BLaER1 (cell line): ENCODE measurements around the gene CAPN9.

Experiments used
- H3K27ac ChIP-seq: shearing (Covaris generic); formaldehyde crosslinking; 2 replicates; pipeline ENCODE4 v1.8.1; 2022
- H3K27me3 ChIP-seq: shearing (Covaris generic); formaldehyde crosslinking; 2 replicates; pipeline ENCODE4 v1.8.1; 2022
- H3K36me3 ChIP-seq: shearing (Covaris generic); formaldehyde crosslinking; 2 replicates; pipeline ENCODE4 v1.8.1; 2022
- H3K4me1 ChIP-seq: shearing (Covaris generic); formaldehyde crosslinking; 2 replicates; pipeline ENCODE4 v1.8.1; 2022
- H3K4me2 ChIP-seq: shearing (Covaris generic); formaldehyde crosslinking; 2 replicates; pipeline ENCODE4 v1.8.1; 2022
- H3K4me3 ChIP-seq: shearing (Covaris generic); formaldehyde crosslinking; 2 replicates; pipeline ENCODE4 v1.8.1; 2022
- H3K9ac ChIP-seq: shearing (Covaris generic); formaldehyde crosslinking; 2 replicates; pipeline ENCODE4 v1.8.1; 2022
- H3K9me3 ChIP-seq: shearing (Covaris generic); formaldehyde crosslinking; 2 replicates; pipeline ENCODE4 v1.8.1; 2022
- H4K20me1 ChIP-seq: shearing (Covaris generic); formaldehyde crosslinking; 2 replicates; pipeline ENCODE4 v1.8.1; 2022
- Cebpa-rat ChIP-seq: shearing (Covaris generic); IDR thresholded peaks from 2 replicates; pipeline ENCODE4 v1.8.1; 2022

The CAPN9 gene

DNA sequence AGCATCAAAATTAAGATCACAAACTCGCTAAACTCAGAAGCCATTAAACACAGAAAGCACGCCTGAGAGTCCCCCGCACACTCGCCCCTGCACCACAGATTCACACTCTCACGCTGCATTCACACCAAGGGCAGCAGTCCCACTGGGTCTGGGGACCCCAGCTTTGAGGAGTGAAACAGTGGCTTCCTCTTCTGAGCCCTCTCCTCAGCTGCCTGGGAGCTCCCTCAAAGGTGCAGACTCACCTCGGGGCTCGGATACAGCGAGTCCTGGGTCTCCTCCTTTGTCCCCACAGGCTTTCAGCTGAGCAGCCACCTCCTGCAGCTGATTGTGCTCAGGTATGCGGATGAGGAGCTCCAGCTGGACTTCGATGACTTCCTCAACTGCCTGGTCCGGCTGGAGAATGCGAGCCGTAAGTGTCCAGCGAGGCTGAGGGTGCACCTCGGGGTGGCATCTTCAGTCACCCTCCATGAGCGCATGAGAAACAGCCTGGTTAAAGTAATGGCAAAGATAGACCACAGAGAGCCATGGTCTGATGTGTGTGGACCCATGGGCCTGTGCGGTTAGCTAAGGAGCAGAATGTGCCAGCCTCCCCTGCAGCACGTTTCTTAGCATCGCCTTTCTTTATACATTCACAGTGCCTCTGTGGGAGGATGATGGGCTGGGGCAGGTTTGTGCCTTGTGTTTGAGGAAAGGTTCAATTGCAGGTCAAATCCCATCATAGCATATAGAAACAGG lies 47.9 kb downstream of the CAPN9 start:
- no peak overlapping the region for H3K27ac ChIP-seq
- H3K9me3 ChIP-seq = no peaks in the 10 kb centered on the region
- no peak overlapping the region for H3K4me3 ChIP-seq
- no peaks in the 10 kb centered on the region for H3K27me3 ChIP-seq
- H3K36me3 ChIP-seq = no peaks in the 10 kb centered on the region
- no peak overlapping the region for H3K4me2 ChIP-seq
- peaks cover 32% of the 10 kb centered on the region for H3K4me1 ChIP-seq
- no peak overlapping the region for H3K9ac ChIP-seq
- H4K20me1 ChIP-seq = no peaks in the 10 kb centered on the region
- no peak for TF ChIP-seq Cebpa-rat

DNA sequence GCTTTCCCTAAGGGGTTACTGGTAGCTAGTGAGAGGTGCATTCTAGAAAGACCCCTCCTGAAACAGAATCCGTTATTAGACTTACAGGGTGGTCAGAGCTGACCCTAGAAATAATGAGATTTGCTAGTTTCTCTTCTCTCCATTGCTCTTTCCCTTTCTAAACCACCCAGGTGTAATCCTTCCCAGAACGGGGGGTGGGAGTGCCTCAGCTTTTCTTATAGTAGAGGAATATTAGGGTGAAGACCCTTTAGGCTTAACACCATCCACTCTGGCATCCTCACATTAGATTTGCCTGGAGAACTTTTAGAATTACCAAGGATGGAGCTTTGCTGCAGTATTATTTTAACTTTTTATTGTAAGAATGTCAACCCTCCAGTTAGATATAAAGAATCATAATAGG lies 49.4 kb downstream of the CAPN9 start:
- Histone ChIP-seq H3K4me2 (no peak overlapping the region), H3K36me3 (no peaks in the 10 kb centered on the region), H3K9ac (no peak overlapping the region), H3K27ac (no peak overlapping the region), H3K4me3 (no peak overlapping the region), H3K9me3 (no peaks in the 10 kb centered on the region), H4K20me1 (no peaks in the 10 kb centered on the region), H3K27me3 (no peaks in the 10 kb centered on the region), H3K4me1 (peaks cover 30% of the 10 kb centered on the region)
- TF ChIP-seq Cebpa-rat = no peak

DNA sequence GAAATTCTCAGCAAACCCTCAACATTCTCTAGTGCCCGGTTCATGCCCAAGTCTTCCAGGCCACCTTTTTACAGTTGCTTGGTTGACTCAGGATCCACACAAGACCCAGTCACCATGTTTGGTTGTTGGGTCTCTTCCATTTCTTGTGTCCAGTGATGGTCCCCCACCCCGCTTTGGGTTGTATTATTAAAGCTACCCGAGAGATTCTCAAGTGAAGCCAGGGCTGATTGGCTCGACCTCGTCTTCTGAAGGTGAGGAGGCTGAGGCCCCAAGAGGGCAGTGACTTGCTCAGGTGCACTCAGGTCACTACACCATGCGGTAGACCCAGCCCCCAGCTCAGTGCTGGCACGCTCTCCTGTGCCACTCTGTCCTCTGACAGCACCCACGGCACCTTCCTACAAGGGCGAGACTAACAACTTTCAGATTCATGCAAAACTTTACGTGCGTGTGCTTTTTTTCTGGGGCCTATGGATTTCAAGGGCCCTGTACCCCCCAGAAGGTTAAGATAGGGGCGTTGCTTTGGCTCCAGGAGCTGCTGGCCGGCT lies 50.3 kb downstream of the CAPN9 start:
- no peak overlapping the region for H3K9ac ChIP-seq
- no peaks in the 10 kb centered on the region for H3K36me3 ChIP-seq
- no peak for TF ChIP-seq Cebpa-rat
- peaks cover 22% of the 10 kb centered on the region for H3K4me1 ChIP-seq
- no peak overlapping the region for H3K4me2 ChIP-seq
- H4K20me1 ChIP-seq = no peaks in the 10 kb centered on the region
- no peaks in the 10 kb centered on the region for H3K27me3 ChIP-seq
- H3K9me3 ChIP-seq = no peaks in the 10 kb centered on the region
- H3K27ac ChIP-seq = no peak overlapping the region
- no peak overlapping the region for H3K4me3 ChIP-seq

GRCh38 chr1:230797942-230798365 lies 50.8 kb downstream of the CAPN9 start:
- Histone ChIP-seq H3K9ac (no peak overlapping the region), H3K9me3 (no peaks in the 10 kb centered on the region), H3K4me3 (no peak overlapping the region), H3K36me3 (no peaks in the 10 kb centered on the region), H3K4me2 (no peak overlapping the region), H4K20me1 (no peaks in the 10 kb centered on the region), H3K4me1 (peaks cover 17% of the 10 kb centered on the region), H3K27ac (no peak overlapping the region), H3K27me3 (no peaks in the 10 kb centered on the region)
- no peak for TF ChIP-seq Cebpa-rat

DNA sequence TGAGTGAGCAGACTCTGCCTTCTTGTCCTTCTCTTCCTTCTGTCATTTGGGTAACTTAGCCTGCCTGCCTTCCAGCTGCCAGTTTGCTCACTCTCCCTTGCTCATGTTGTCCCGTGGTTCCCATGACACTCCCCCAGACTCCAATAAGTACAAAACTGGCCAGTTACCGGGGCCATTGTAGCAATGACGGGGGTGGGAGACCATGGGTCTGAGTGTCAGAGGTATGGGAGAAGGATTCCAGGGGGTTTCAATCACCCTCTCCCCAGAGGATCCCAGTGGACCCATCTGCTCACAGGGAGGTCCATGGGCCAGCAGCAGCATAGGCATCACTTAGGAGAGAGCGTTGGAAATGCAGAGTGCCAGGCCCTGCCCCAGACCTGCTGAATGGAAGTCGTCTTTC lies 51.3 kb downstream of the CAPN9 start:
- Histone ChIP-seq H3K9ac (no peak overlapping the region), H3K27me3 (no peaks in the 10 kb centered on the region), H3K9me3 (no peaks in the 10 kb centered on the region), H3K4me2 (no peak overlapping the region), H3K27ac (no peak overlapping the region), H3K4me3 (no peak overlapping the region), H3K36me3 (no peaks in the 10 kb centered on the region), H4K20me1 (no peaks in the 10 kb centered on the region), H3K4me1 (peaks cover 12% of the 10 kb centered on the region; the same call in 1 of the 2 replicates)
- TF ChIP-seq Cebpa-rat = no peak

DNA sequence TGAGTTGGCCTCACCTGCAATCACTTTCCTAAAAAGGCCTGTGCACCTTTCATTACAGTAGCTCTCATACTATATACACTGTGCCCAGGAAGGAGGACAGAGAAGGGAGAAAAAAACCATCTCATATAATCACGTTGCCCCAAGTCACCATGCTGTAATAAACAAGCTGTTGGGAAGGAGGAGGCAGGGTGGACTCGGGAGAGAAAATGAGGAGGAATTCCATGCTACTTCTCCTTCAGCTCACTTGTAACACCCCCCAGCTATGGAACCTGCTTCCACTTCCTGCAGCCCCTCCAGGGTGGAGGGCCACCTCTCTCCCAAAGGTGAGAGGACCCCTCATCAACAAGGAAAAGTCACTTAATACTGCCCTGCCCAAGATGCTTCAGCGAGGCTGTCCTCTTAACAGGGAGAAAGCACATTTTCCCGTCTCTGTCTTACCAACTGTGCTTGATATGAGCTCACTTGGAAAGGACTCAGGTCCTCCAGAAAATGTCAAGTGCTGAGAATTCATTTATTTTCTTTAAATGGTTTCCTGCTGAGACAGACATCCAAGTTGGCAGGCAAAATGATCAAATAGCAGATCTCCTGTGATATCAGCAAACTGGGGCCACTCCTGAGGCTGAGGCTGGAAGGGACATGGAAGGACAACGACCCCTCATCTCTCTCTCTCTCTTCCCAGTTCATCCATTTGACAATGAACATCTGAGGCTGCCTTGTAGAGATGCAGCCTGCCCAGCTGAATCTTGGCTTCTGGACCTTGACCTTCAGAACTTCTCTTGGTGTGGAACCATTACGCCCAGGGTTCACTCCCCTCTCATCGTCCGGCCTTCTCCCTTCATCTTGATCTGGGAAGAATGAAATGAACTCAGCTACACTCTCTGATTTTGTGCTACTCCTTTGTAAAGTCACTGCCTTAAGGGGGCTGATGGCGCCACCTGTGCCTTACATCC lies 54.0 kb downstream of the CAPN9 start:
- H3K4me1 ChIP-seq = peaks cover 7% of the 10 kb centered on the region; the same call in 1 of the 2 replicates
- no peaks in the 10 kb centered on the region for H4K20me1 ChIP-seq
- no peak overlapping the region for H3K4me2 ChIP-seq
- no peaks in the 10 kb centered on the region for H3K27me3 ChIP-seq
- H3K9ac ChIP-seq = no peak overlapping the region
- H3K9me3 ChIP-seq = no peaks in the 10 kb centered on the region
- no peak for TF ChIP-seq Cebpa-rat
- H3K36me3 ChIP-seq = no peaks in the 10 kb centered on the region
- no peak overlapping the region for H3K4me3 ChIP-seq
- no peak overlapping the region for H3K27ac ChIP-seq

DNA sequence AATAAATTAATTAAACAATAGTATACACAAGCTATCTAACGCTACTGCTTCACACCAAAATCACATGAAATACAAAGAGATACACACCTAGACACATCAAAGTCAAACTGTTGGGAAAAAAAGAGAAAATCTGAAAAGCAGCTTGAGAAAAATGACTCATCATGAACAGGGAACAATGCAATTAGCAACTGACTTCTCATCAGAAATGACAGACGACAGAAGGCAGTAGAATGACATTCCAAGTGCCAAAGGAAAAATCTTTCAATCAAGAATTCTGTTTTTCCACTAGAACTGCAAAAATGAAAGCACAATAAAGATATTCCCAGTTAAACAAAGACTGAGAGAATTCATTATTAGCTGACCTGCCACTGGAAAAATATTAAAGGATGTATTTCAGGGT lies 57.2 kb downstream of the CAPN9 start:
- Histone ChIP-seq H4K20me1 (no peaks in the 10 kb centered on the region), H3K36me3 (no peaks in the 10 kb centered on the region), H3K4me2 (no peak overlapping the region), H3K9me3 (peaks cover 13% of the 10 kb centered on the region), H3K27ac (no peak overlapping the region), H3K27me3 (no peaks in the 10 kb centered on the region), H3K4me1 (no peaks in the 10 kb centered on the region), H3K4me3 (no peak overlapping the region), H3K9ac (no peak overlapping the region)
- TF ChIP-seq Cebpa-rat = no peak

- no peak overlapping the region for H3K9ac ChIP-seq
- no peaks in the 10 kb centered on the region for H3K4me1 ChIP-seq
- H3K27me3 ChIP-seq = no peaks in the 10 kb centered on the region
- H3K36me3 ChIP-seq = no peaks in the 10 kb centered on the region
- no peak for TF ChIP-seq Cebpa-rat
- H3K4me2 ChIP-seq = no peak overlapping the region
- no peaks in the 10 kb centered on the region for H4K20me1 ChIP-seq
- no peak overlapping the region for H3K27ac ChIP-seq
- H3K4me3 ChIP-seq = no peak overlapping the region
- peaks cover 19% of the 10 kb centered on the region for H3K9me3 ChIP-seq
These were observed 59.4 kb downstream of the CAPN9 start for GRCh38 chr1:230806552-230806951.

GRCh38 chr1:230807029-230807428 lies 59.8 kb downstream of the CAPN9 start:
- Histone ChIP-seq H3K4me2 (no peak overlapping the region), H3K9ac (no peak overlapping the region), H3K9me3 (peaks cover 24% of the 10 kb centered on the region), H3K27ac (no peak overlapping the region), H3K4me1 (no peaks in the 10 kb centered on the region), H3K36me3 (no peaks in the 10 kb centered on the region), H3K4me3 (no peak overlapping the region), H3K27me3 (no peaks in the 10 kb centered on the region), H4K20me1 (no peaks in the 10 kb centered on the region)
- TF ChIP-seq Cebpa-rat = no peak
